Adrenal gland (tissue), 5 donors: Measurements from ENCODE around the gene LMNA.

Experiments
- POLR2A ChIP-seq, 2 donors: fragments of 450-650 bp; IDR thresholded peaks; one replicate each; pipeline ENCODE4 v1.6.1; 2017; ENCODE audit warnings: antibody characterized with exemption in 2 of 2, mild to moderate bottlenecking in 2 of 2, moderate library complexity in 1 of 2
- TF ChIP-seq, protein P1 (sequence below), 6 experiments: fragments of 450-650 bp in 4 of 6; fragments of 200-600 bp in 2 of 6; sonication (generic) in 1 of 6; IDR thresholded peaks; 1 replicate in 5 of 6; 2 replicates in 1 of 6; pipeline versions ENCODE4 v1.5.1 to v1.8.0; 2016 to 2021; ENCODE audit warnings: antibody characterized with exemption in 6 of 6, mild to moderate bottlenecking in 2 of 6, moderate library complexity in 1 of 6
- donor health status: DM: no; HTN: no; CAD: no.

DNA sequence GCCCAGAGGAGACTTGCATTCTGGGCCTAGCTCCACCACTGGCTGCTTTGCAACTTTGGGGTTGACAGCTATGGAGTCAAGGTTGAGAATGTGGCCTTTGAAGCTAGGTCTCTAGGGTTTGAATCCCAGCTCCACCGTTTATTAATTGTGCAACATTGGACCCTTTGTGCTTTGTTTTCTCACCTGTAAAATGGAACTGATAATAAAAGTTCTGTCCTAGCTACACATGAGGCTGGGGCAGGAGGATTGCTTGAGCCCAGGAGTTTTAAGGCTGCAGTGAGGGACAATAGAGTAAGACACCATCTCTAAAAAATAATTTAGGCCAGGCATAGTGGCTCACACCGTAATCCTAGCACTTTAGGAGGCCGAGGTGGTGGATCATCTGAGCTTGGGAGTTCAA lies 15.2 kb upstream of the LMNA start:
- TF ChIP-seq, protein P1, sequence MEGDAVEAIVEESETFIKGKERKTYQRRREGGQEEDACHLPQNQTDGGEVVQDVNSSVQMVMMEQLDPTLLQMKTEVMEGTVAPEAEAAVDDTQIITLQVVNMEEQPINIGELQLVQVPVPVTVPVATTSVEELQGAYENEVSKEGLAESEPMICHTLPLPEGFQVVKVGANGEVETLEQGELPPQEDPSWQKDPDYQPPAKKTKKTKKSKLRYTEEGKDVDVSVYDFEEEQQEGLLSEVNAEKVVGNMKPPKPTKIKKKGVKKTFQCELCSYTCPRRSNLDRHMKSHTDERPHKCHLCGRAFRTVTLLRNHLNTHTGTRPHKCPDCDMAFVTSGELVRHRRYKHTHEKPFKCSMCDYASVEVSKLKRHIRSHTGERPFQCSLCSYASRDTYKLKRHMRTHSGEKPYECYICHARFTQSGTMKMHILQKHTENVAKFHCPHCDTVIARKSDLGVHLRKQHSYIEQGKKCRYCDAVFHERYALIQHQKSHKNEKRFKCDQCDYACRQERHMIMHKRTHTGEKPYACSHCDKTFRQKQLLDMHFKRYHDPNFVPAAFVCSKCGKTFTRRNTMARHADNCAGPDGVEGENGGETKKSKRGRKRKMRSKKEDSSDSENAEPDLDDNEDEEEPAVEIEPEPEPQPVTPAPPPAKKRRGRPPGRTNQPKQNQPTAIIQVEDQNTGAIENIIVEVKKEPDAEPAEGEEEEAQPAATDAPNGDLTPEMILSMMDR (IDR thresholded peaks at IDR 0.05), result no peak
- TF ChIP-seq POLR2A (IDR thresholded peaks at IDR 0.05), result no peak
